GM18861 (cell line): ENCODE results near the gene TEX44.

ENCODE experiments used
- ATAC-seq: cut with Tn5 transposase; IDR thresholded peaks from one replicate; pipeline ENCODE4 v1.9.1; 2021; ENCODE audit not compliant: unreplicated experiment

Gene TEX44

GRCh38 chr2:231627384-231628120 lies 34.9 kb downstream of the TEX44 start:
- no peak for ATAC-seq

GRCh38 chr2:231632559-231633142 lies 40.0 kb downstream of the TEX44 start:
- no peak for ATAC-seq

- no peak for ATAC-seq
These were observed 40.7 kb downstream of the TEX44 start for GRCh38 chr2:231633241-231633976.

- ATAC-seq, result no peak
These were observed 41.7 kb downstream of the TEX44 start for GRCh38 chr2:231634412-231634811.

GRCh38 chr2:231634951-231635875 lies 42.5 kb downstream of the TEX44 start:
- ATAC-seq, result no peak

GRCh38 chr2:231640241-231640640 lies 47.6 kb downstream of the TEX44 start:
- no peak for ATAC-seq

GRCh38 chr2:231640641-231641111 lies 48.0 kb downstream of the TEX44 start:
- ATAC-seq, result no peak

- ATAC-seq, result peak; percentile 59
These were observed 50.2 kb downstream of the TEX44 start for GRCh38 chr2:231642631-231643494.

- ATAC-seq, result no peak
These were observed 50.8 kb downstream of the TEX44 start for GRCh38 chr2:231643495-231643888.
